Testis (tissue), 2 donors: ENCODE measurements around the gene CSF3R.

Source experiments
- CTCF ChIP-seq, 3 experiments: fragments of 450-650 bp in 2 of 3; fragments of 200-600 bp in 1 of 3; sonication (generic) in 1 of 3; IDR thresholded peaks; one replicate each; pipeline ENCODE4 v1.5.1; 2016 to 2019; ENCODE audit warnings: antibody characterized with exemption in 3 of 3, mild to moderate bottlenecking in 2 of 3, moderate library complexity in 1 of 3
- POLR2A ChIP-seq: fragments of 450-650 bp; IDR thresholded peaks from one replicate; pipeline ENCODE4 v1.6.1; 2017; ENCODE audit warnings: antibody characterized with exemption, mild to moderate bottlenecking, moderate library complexity

- no peak for TF ChIP-seq CTCF (IDR thresholded peaks at IDR 0.05)
- no peak for TF ChIP-seq POLR2A
Measured at GRCh38 chr1:36515315-36516138, 32.8 kb upstream of the CSF3R start.
